Liver (tissue), 9 donors: ENCODE measurements around the gene DYRK4. TPM values are rescaled to one million over a fixed set of nuclear protein-coding genes. Genes with fewer than 3 reads are reported as not detected.

ENCODE experiments used
- DNase-seq: peaks from one replicate; pipeline ENCODE4 v3.0.0-alpha.2; 2017; ENCODE audit warnings: low spot score
- H3K27ac ChIP-seq, 2 donors: one replicate each; pipeline ENCODE4 v1.7.0; 2013; ENCODE audit warnings: inconsistent platforms in 2 of 2, low read length in 2 of 2, control low read depth in 1 of 2, low read depth in 1 of 2, mild to moderate bottlenecking in 1 of 2
- H3K27me3 ChIP-seq, 4 donors: one replicate each; pipeline versions ENCODE4 v1.6.1 to v1.7.0; 2013; ENCODE audit warnings: low read length in 3 of 4, inconsistent platforms in 1 of 4, mild to moderate bottlenecking in 1 of 4, moderate library complexity in 1 of 4; ENCODE audit not compliant: control insufficient read depth in 4 of 4, insufficient read depth in 4 of 4
- H3K36me3 ChIP-seq, 4 donors: one replicate each; pipeline versions ENCODE4 v1.6.1 to v1.7.0; 2013; ENCODE audit warnings: low read length in 3 of 4, mild to moderate bottlenecking in 3 of 4, low read depth in 1 of 4, moderate library complexity in 1 of 4; ENCODE audit not compliant: control insufficient read depth in 4 of 4, insufficient read depth in 3 of 4
- H3K4me1 ChIP-seq, 4 donors: one replicate each; pipeline versions ENCODE4 v1.6.1 to v1.7.0; 2013; ENCODE audit warnings: low read length in 3 of 4, mild to moderate bottlenecking in 3 of 4, moderate library complexity in 1 of 4; ENCODE audit not compliant: control insufficient read depth in 4 of 4, insufficient read depth in 4 of 4
- H3K4me3 ChIP-seq, 3 donors: one replicate each; pipeline versions ENCODE4 v1.6.1 to v1.7.0; 2013; ENCODE audit warnings: low read length in 3 of 3, control low read depth in 1 of 3, low read depth in 1 of 3, mild to moderate bottlenecking in 1 of 3
- H3K9ac ChIP-seq, 2 donors: one replicate each; pipeline ENCODE4 v1.7.0; 2013; ENCODE audit warnings: low read length in 2 of 2, mild to moderate bottlenecking in 2 of 2, moderate library complexity in 2 of 2, control low read depth in 1 of 2, low read depth in 1 of 2
- H3K9me3 ChIP-seq, 4 donors: one replicate each; pipeline versions ENCODE4 v1.6.1 to v1.7.0; 2013; ENCODE audit warnings: low read length in 3 of 4; ENCODE audit not compliant: control insufficient read depth in 4 of 4
- ATF3 ChIP-seq: IDR thresholded peaks from 2 replicates; pipeline ENCODE4 v1.6.1; 2016; ENCODE audit warnings: antibody characterized with exemption
- CTCF ChIP-seq: fragments of 150-350 bp; IDR thresholded peaks from 2 replicates; pipeline ENCODE4 v1.5.1; 2017; ENCODE audit warnings: improper control_type of control experiment, low read depth, low read length; ENCODE audit not compliant: missing input control
- EGR1 ChIP-seq, 2 donors: IDR thresholded peaks; 2 replicates each; pipeline ENCODE4 v1.6.1; 2016 to 2018; ENCODE audit warnings: antibody characterized with exemption in 2 of 2, low read depth in 2 of 2
- FOXA1 ChIP-seq: IDR thresholded peaks from 2 replicates; pipeline ENCODE4 v1.6.1; 2016; ENCODE audit warnings: antibody characterized with exemption
- FOXA2 ChIP-seq: IDR thresholded peaks from 2 replicates; pipeline ENCODE4 v1.6.1; 2016; ENCODE audit warnings: antibody characterized with exemption
- GABPA ChIP-seq, 2 donors: IDR thresholded peaks in 1 of 2; conservative IDR thresholded peaks in 1 of 2; 2 replicates each; pipeline ENCODE4 v1.6.1; 2016; ENCODE audit warnings: antibody characterized with exemption in 2 of 2, mild to moderate bottlenecking in 1 of 2, moderate library complexity in 1 of 2
- HNF4A ChIP-seq, 2 donors: conservative IDR thresholded peaks; 2 replicates each; pipeline ENCODE4 v1.6.1; 2016; ENCODE audit warnings: antibody characterized with exemption in 2 of 2, mild to moderate bottlenecking in 2 of 2
- HNF4G ChIP-seq: IDR thresholded peaks from 2 replicates; pipeline ENCODE4 v1.6.1; 2016; ENCODE audit warnings: antibody characterized with exemption
- JUND ChIP-seq, 2 donors: IDR thresholded peaks; 2 replicates each; pipeline ENCODE4 v1.6.1; 2016; ENCODE audit warnings: antibody characterized with exemption in 2 of 2
- MAX ChIP-seq: IDR thresholded peaks from 2 replicates; pipeline ENCODE4 v1.6.1; 2016; ENCODE audit warnings: antibody characterized with exemption
- NR2F2 ChIP-seq: IDR thresholded peaks from 2 replicates; pipeline ENCODE4 v1.6.1; 2016; ENCODE audit warnings: antibody characterized with exemption
- RAD21 ChIP-seq, 2 donors: IDR thresholded peaks; 2 replicates each; pipeline ENCODE4 v1.6.1; 2016; ENCODE audit warnings: antibody characterized with exemption in 2 of 2, mild to moderate bottlenecking in 2 of 2
- REST ChIP-seq: IDR thresholded peaks from 2 replicates; pipeline ENCODE4 v1.6.1; 2016; ENCODE audit warnings: antibody characterized with exemption, mild to moderate bottlenecking
- RXRA ChIP-seq, 2 donors: IDR thresholded peaks; 2 replicates each; pipeline ENCODE4 v1.6.1; 2017 to 2018; ENCODE audit warnings: antibody characterized with exemption in 2 of 2, mild to moderate bottlenecking in 1 of 2
- SP1 ChIP-seq: IDR thresholded peaks from 2 replicates; pipeline ENCODE4 v1.6.1; 2018; ENCODE audit warnings: antibody characterized with exemption, mild to moderate bottlenecking
- TAF1 ChIP-seq: conservative IDR thresholded peaks from 2 replicates; pipeline ENCODE4 v1.6.1; 2016; ENCODE audit warnings: antibody characterized with exemption, mild to moderate bottlenecking
- YY1 ChIP-seq: IDR thresholded peaks from 2 replicates; pipeline ENCODE4 v1.6.1; 2016; ENCODE audit warnings: antibody characterized with exemption, mild to moderate bottlenecking
- ZBTB33 ChIP-seq: IDR thresholded peaks from 2 replicates; pipeline ENCODE4 v1.6.1; 2016; ENCODE audit warnings: antibody characterized with exemption
- WGBS: extraction: QIAGEN DNeasy Blood & Tissue Kit; methylation state at CpG from one replicate; pipeline ENCODE4 v1.1.7; 2013; 5-methylcytosine and 5-hydroxymethylcytosine counted together
- polyA plus RNA-seq, 2 donors: library from polyadenylated mRNA; stranded (reverse) in 1 of 2; unstranded in 1 of 2; fragments of 200-250 nt in 1 of 2; fragments of >200 nt in 1 of 2; fragmentation: Nextera tagmentation in 1 of 2; extraction: Ambion mirVana in 1 of 2; gene quantifications; one replicate each; pipeline versions ENCODE4 v1.2.1 to v1.2.3, GENCODE V29; 2013 to 2015
- total RNA-seq, 2 donors: library from RNA; depleted of rRNA; stranded (reverse); fragments of >200 nt; gene quantifications; one replicate each; pipeline ENCODE4 v1.2.3, GENCODE V29; 2014
- donor health status: healthy.
- donor health status: healthy.
- donor health status: healthy.
- donor health status: healthy.
- donor health status: healthy.

The DYRK4 gene
- total and polyA plus RNA-seq, 4 donors = 12.0 to 20.3 (median 14.4) TPM

GRCh38 chr12:4539167-4539870 lies 22.7 kb upstream of the DYRK4 start:
- no peak for DNase-seq
- Histone ChIP-seq H3K4me1 (peaks cover 2 to 22% (median 17%) of the 10 kb centered on the region in 4 donors), H3K9me3 (no peaks in the 10 kb centered on the region), H3K4me3 (peak overlapping the region; percentile 83 to 100 (median 98)), H3K27me3 (no peaks in the 10 kb centered on the region), H3K27ac (no peak overlapping the region), H3K36me3 (peaks cover 0 to 4% (median 0%) of the 10 kb centered on the region in 4 donors), H3K9ac (no peak overlapping the region)
- no peak for TF ChIP-seq YY1
- TF ChIP-seq SP1 = no peak
- no peak for TF ChIP-seq GABPA (IDR thresholded peaks at IDR 0.05 in 1 of 2, conservative IDR thresholded peaks at IDR 0.05 in 1 of 2)
- TF ChIP-seq REST = no peak
- TF ChIP-seq HNF4A (conservative IDR thresholded peaks at IDR 0.05) = no peak
- TF ChIP-seq FOXA1 = no peak
- no peak for TF ChIP-seq MAX
- no peak for TF ChIP-seq EGR1 (IDR thresholded peaks at IDR 0.05; ENCODE audit: low read depth in 2 of 2)
- no peak for TF ChIP-seq ATF3
- TF ChIP-seq JUND (IDR thresholded peaks at IDR 0.05) = no peak
- TF ChIP-seq NR2F2 = no peak
- TF ChIP-seq HNF4G = no peak
- no peak for TF ChIP-seq CTCF
- no peak for TF ChIP-seq TAF1
- no peak for TF ChIP-seq ZBTB33
- TF ChIP-seq FOXA2 = no peak
- no peak for TF ChIP-seq RXRA (IDR thresholded peaks at IDR 0.05)
- no peak for TF ChIP-seq RAD21 (IDR thresholded peaks at IDR 0.05)
- WGBS = 14% methylated on average over 16 of the region's 16 CpGs
